Astrocyte (in vitro differentiated cells and primary cell): ENCODE data around the gene MSL1.

ENCODE experiments used
- CTCF ChIP-seq: IDR thresholded peaks from 2 replicates; pipeline ENCODE4 v1.5.1; 2011; ENCODE audit warnings: low read depth, mild to moderate bottlenecking, inconsistent platforms, low read length, moderate library complexity; ENCODE audit not compliant: insufficient read depth
- EZH2 ChIP-seq: IDR thresholded peaks from 2 replicates; pipeline ENCODE4 v1.6.1; 2012; ENCODE audit warnings: mild to moderate bottlenecking, low read length, inconsistent platforms; ENCODE audit not compliant: insufficient read depth

- TF ChIP-seq EZH2: no peak
- no peak for TF ChIP-seq CTCF
Observed at GRCh38 chr17:40175928-40176753, 54.4 kb downstream of the MSL1 start.
